DND-41 (cell line): ENCODE data around the gene UAP1L1.

ENCODE experiments used
- EZH2 ChIP-seq: IDR thresholded peaks from 3 replicates; pipeline ENCODE4 v1.6.1; 2012; ENCODE audit warnings: borderline replicate concordance, low read depth, mild to moderate bottlenecking, moderate library complexity, low read length, inconsistent platforms; ENCODE audit not compliant: severe bottlenecking
- TF ChIP-seq, protein P1 (sequence below): IDR thresholded peaks from 2 replicates; pipeline ENCODE4 v1.5.1; 2012; ENCODE audit warnings: borderline replicate concordance, low read length, moderate library complexity, mild to moderate bottlenecking; ENCODE audit not compliant: poor library complexity, severe bottlenecking; ENCODE audit errors: extremely low read depth

DNA sequence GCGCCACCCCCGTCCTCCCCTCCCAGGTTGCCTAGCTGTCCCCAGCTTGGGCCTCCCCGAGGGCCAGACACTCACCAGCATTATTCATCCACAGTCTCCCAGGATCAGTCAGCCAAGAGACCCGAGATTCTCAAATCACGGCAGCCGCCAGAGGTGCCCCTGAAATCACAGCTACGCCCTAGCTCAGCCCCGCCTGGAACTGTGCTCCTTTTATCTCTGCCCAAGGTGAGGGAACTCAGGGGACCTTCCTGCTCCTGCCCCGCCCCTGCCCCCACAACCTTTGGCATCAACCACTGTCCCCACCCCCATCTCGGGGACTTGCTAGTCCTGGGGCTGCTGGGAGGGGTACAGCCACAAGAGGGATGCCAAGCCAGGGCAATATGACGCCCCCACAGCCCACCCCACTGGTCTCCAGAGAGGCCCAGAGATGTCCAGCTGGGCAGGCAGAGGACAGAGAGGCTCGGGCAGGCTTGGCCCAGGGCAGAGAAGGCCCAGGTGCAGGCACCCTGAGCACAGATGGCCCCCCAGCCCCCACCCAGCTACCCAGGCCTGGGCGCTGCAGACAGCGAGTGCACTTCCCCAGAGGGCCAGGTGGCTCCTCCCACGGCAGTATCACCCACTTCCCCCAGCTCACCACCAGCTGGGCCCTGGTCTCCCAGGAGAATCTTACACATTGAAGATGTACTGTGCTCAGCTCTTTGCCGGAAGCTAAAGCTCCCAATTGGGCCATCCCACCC is 45.2 kb upstream of the UAP1L1 start, which contains the start of gene FUT7:
- TF ChIP-seq, protein P1, sequence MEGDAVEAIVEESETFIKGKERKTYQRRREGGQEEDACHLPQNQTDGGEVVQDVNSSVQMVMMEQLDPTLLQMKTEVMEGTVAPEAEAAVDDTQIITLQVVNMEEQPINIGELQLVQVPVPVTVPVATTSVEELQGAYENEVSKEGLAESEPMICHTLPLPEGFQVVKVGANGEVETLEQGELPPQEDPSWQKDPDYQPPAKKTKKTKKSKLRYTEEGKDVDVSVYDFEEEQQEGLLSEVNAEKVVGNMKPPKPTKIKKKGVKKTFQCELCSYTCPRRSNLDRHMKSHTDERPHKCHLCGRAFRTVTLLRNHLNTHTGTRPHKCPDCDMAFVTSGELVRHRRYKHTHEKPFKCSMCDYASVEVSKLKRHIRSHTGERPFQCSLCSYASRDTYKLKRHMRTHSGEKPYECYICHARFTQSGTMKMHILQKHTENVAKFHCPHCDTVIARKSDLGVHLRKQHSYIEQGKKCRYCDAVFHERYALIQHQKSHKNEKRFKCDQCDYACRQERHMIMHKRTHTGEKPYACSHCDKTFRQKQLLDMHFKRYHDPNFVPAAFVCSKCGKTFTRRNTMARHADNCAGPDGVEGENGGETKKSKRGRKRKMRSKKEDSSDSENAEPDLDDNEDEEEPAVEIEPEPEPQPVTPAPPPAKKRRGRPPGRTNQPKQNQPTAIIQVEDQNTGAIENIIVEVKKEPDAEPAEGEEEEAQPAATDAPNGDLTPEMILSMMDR = no peak
- no peak for TF ChIP-seq EZH2
